HG03039 (cell line): ENCODE data around the gene EFNA1.

Source experiments
- ATAC-seq: cut with Tn5 transposase; IDR thresholded peaks from one replicate; pipeline ENCODE4 v1.9.1; 2021; ENCODE audit warnings: mild to moderate bottlenecking, moderate library complexity; ENCODE audit not compliant: unreplicated experiment

EFNA1 gene

DNA sequence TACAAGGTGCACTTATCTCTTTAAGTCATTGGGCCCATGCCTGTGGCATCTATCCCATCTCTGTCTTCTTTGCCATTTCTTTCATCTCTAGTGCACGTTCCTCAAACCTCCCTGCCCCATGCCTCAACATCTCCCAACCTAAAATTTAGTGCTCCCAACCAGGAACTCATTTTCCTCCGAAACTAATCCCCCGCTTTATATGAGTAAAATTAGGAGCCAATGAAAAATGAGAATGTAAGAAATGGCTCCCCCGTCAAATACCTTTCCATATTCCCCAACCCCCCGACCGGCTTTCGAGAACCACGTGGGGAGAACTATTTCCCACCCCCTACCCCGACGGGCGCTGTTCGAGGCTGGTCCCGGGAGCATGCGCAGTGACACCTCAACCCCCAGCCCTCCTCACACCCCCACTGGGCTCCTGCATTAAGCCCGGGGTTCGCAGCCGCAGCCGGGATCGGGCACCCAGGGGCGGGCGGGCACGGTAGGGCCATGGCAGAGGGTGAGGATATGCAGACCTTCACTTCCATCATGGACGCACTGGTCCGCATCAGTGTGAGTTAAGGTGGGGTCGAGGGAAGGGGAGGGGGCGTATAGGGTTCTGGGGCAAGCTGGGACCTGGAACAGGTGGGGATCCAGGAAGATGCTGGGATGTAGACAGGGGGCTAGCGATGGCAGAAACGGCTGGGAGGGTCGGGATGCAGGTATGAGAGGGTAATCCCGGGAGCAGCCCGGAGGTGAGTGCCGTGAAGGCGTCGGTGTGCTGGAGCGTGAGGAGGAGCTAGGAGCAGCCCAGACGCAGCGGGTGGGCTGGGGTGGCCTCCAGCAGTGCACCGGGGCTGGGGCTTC, 46.0 kb downstream of the EFNA1 start, which contains the start of gene TRIM46:
Gene TRIM46 (plus strand): TSS at position 372 of the 846 bp plus-strand sequence. CDS start 118 bp downstream, at position 490.
- no peak for ATAC-seq

DNA sequence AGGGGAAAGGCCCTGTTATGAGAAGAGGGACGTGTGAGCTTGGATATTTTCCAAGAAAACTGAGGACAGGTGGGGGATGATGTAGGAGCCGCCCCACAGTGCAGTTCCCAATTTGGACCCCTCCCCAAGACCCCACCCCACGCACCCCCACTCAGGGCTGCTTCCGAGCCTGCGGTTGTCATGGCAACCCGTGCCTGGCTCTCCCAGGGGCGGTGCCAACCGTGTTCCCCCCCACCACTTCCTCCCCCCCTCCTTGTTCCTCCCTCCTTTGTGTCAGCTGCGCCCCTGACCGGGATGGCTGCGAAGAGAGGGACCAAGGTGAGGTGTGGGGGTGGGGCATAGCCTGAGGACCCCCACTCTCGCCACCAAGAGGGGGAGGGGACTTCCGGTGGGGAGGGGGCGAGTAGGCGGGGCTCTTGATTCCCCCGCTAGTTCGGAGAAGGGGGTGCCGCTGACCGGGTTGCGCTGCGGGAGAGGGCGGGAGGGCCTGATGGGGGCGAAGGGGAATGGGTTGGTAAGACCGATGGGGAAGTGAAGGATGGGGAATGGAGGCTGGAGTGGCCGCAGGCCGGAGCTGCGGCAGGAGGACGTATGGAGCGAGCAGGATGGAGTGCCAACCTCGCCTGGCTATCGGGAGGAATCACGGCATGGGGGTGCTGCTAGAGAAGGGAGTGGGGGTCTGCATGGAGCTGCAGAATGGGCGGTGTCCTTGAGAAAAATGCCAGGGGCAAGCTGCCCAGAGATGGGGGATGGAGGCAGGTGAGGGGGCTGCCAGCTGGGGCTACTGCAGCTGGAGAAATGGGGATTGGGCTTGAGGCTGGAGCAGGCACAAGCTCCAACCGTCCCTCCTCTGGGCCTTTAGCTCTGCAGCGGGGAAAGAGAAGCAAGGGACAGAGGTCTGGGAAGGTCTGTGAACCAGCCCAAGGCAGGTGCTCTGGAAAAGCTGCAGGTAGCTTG, 46.9 kb downstream of the EFNA1 start:
- no peak for ATAC-seq

DNA sequence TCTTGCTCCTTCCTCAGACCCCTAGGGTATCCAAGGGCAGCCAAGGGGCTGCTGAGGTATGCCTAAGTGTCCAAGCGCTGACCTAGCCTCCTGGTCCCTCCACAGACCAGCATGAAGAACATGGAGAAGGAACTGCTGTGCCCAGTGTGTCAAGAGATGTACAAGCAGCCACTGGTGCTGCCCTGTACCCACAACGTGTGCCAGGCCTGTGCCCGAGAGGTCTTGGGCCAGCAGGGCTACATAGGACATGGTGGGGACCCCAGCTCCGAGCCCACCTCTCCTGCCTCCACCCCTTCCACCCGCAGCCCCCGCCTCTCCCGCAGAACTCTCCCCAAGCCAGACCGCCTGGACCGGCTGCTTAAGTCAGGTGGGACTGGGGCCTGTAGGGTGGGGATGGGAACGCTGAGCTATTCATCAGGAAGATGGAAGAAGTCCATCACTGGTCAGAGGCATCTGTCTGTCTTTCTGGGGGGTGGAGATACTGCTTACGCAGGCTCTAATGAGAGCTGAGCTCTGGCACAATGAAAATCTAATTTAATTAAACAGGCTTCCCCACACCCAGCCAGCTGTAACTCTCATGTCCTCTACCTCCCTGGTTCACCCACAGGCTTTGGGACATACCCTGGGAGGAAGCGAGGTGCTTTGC, 47.7 kb downstream of the EFNA1 start:
- ATAC-seq, result no peak

DNA sequence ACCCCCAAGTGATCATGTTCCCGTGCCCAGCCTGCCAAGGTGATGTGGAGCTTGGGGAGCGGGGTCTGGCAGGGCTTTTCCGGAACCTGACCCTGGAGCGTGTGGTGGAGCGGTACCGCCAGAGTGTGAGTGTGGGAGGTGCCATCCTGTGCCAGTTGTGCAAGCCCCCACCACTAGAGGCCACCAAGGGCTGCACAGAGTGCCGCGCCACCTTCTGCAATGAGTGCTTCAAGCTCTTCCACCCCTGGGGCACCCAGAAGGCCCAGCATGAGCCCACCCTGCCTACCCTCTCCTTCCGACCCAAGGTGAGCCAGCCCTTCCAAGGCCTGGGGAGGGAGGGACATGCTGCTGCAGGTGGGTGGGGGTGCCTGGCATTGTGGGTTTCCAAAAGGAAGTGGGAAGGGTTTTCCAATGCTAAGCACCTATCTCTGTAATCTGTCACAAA, 48.3 kb downstream of the EFNA1 start:
- ATAC-seq, result no peak

DNA sequence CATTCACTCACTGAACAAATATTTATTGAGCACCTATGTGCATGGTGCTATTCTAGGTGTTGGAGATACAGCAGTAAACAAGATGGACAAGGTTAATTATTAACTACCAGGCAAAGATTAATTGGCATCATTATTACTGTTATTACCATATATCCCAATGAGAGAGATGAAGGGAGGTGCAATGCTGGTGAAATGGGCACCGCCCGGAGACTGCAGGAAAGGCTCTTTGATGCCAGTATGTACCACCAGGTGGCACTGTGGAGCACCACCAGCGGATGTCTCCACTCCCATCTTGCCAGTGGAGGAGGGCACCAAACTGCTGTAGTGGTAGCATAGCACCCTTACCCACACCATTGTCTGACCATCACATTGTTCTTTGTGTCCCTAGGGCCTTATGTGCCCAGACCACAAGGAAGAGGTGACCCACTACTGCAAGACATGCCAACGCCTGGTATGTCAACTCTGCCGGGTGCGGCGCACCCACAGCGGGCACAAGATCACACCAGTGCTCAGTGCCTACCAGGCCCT, 48.9 kb downstream of the EFNA1 start:
- no peak for ATAC-seq

DNA sequence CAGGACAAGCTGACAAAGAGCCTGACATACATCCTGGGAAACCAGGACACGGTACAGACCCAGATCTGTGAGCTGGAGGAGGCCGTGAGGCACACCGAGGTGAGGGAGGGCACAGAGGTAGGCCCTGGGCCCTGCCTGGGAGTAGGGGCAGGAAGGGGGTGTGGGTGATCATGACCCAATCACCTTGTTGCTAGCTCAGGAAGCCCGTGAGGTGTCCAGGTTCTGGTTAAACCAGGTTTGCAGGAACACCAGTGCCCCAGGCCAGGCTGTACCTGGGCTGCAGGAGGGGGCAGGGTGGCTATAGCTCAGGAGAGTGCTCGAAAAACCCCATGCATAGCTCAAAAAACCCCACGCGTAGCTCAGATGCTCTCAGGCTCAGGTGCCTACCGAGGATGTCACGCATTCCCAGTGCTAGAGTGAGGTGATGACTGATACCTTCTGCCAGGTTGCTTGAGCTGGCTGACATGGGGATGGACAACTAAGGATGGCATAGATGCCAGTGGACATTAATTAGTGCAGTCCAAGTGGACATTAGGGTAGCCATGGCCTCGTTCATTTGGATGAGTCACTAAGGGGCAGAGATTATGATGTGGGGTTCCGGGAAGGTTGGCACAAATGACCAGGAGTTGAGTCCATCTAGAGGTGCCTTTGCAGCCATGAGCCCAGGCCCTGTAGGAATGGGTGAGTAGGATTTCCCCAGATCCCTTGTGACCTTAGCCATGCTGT, 49.7 kb downstream of the EFNA1 start:
- ATAC-seq, result no peak

DNA sequence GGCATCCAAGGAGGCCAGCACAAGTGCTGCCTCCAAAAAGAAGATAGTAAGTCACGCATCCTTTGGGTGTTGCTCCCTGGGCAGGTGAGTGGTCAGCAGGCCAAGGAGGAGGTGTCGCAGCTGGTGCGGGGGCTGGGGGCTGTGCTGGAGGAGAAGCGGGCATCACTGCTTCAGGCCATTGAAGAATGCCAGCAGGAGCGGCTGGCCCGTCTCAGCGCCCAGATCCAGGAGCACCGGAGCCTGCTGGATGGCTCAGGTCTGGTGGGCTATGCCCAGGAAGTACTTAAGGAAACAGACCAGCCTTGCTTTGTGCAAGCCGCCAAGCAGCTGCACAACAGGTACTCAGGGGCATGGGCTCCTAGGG, 50.2 kb downstream of the EFNA1 start:
- no peak for ATAC-seq

DNA sequence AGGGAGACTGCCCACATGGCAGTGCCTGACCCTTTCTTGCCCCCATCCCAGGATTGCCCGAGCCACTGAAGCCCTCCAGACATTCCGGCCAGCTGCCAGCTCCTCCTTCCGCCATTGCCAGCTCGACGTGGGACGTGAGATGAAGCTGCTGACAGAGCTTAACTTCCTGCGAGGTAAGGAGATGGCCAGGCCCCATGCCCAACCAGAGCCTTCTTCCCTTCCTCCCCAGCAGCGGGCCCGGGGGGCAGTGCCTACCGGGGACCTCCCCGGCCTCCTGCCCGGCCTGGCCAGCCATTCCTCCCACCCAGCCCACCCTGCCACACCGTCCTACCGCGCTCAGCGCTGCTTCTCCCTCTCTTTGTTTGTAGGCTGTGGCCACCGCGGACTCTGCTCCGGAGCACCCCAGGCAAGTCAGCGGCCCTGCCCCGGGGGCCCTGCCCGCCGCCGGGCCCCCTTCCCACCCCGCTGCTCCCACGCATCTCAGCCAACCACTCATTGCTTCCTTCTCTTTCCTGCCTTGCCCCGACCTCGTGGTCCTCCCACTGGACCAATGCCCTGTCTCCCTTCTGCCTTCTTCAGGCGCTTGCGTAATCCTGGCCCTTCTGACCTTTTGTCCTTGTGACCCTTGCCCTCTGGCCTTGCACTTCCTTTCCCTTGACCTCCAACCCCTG, 50.9 kb downstream of the EFNA1 start:
- no peak for ATAC-seq

DNA sequence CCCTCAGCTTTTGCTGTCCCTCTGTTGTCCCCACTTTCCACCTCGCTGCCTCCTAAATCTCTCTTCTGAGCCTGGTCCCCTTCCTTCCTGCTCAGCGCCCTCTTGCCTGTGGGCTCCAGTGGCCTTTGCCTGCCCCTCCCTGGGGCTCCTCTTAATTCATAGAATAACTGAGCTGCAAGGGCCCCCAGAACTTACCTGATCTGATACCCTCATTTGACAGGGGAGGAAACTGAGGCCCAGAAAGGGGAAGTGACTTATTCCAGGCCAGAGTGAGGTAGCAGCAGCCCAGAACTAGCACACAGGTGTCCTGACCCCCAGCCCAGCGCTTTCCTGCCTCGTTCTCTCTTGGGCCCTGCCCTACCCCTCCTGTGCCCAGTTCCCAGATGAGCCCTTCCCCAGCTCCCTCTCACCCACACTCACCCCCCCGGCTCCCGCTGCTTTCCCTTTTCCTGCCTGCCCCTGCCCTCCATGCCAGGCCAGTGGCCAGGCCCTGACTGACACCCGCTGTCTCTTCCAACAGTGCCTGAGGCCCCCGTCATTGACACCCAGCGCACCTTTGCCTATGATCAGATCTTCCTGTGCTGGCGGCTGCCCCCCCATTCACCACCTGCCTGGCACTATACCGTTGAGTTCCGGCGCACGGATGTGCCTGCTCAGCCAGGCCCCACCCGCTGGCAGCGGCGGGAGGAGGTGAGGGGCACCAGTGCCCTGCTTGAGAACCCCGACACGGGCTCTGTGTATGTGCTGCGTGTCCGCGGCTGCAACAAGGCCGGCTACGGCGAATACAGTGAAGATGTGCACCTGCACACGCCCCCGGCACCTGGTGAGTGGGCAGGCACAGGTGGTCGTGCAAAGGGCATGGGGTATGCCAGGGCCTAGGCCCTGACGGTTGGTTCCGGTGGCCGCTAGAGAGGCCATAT, 51.7 kb downstream of the EFNA1 start:
- ATAC-seq, result no peak

DNA sequence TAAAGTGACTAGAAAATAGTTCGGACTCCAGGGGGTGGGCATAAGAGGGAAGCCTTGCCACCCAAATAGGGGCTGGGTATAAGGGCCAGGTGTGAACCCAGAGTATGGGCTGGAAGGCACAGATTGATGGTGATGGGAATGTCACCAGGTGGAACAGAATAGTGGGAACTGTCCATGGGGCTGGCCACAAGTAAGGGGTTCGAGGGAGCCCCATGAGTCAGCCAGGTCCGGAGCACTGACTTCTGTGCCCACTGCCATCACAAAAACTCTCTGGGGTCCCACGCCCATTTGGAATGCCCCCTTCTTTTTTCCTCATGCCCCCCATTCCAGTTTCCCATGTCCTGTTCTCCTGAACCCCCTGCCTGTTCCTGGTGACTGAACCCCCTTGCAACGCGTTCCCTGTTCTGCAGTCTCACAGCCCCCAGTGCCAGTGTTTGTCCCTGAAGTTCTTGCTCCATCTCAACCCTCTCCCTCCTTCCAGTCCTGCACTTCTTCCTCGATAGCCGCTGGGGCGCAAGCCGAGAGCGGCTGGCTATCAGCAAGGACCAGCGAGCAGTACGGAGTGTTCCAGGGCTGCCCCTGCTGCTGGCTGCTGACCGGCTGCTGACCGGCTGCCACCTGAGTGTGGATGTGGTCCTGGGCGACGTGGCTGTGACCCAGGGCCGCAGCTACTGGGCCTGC, 53.8 kb downstream of the EFNA1 start:
- no peak for ATAC-seq

DNA sequence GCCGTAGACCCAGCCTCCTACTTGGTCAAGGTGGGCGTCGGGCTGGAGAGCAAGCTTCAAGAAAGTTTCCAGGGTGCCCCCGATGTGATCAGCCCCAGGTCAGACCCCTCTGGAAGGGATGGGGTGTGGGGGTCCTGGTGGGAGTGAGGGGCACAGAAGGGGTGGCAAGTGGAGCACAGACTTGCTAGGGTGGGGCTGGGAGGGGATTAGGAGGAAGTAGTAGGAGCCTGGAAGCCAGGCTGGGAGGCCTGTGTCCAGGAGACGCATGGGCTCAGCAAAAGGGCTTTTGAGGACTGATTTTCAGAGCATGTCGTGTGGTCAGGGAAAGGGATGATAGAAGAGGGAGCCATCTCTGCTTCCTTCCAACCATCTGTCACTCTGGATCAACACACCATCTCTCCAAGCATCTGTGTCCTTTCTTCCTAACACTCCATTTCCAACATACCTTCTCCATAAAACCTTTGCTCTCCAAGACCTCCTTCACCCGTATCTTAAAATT, 54.4 kb downstream of the EFNA1 start:
- no peak for ATAC-seq

DNA sequence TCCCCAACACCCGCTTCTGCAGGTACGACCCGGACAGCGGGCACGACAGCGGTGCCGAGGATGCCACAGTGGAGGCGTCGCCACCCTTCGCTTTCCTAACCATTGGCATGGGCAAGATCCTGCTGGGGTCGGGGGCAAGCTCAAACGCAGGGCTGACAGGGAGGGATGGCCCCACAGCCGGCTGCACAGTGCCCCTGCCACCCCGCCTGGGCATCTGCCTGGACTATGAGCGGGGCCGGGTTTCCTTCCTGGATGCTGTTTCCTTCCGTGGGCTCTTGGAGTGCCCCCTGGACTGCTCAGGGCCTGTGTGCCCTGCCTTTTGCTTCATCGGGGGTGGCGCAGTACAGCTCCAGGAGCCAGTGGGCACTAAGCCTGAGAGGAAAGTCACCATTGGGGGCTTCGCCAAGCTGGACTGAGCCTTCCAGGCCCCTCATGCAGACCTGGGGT, 56.1 kb downstream of the EFNA1 start:
- ATAC-seq, result no peak

DNA sequence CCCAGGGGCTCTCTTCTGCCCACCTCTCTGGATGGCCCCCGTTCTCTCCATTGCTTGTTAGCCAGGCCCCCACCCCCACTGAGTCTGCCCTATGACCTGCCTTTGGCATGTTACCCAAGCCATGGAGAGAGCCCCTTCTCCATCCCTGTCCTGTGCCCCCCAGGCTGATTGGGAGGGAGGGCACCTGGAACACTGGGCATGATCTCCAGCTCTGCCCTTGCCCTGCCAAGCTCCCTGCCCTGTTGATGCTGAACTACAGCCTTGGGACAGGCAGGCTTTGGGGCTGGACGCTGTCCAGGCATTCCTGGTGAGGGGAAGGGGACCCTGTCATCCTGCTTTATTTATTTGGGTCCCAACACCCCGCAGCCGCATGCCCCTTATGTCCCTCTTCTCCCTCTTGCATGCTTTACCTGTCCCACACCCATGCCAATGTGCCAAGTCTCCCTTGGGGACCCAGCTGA, 56.7 kb downstream of the EFNA1 start:
- ATAC-seq, result no peak
